Lower leg skin (tissue), 3 donors: Measurements from ENCODE around the gene KRT78.

ENCODE experiments used
- POLR2A ChIP-seq, 2 donors: fragments of 450-650 bp; IDR thresholded peaks; one replicate each; pipeline ENCODE4 v1.6.1; 2016 to 2017; ENCODE audit warnings: antibody characterized with exemption in 2 of 2, mild to moderate bottlenecking in 1 of 2, moderate library complexity in 1 of 2
- TF ChIP-seq, protein P1 (sequence below), 3 donors: fragments of 450-650 bp; IDR thresholded peaks; one replicate each; pipeline ENCODE4 v1.5.1; 2016; ENCODE audit warnings: antibody characterized with exemption in 3 of 3, mild to moderate bottlenecking in 3 of 3, moderate library complexity in 2 of 3

DNA sequence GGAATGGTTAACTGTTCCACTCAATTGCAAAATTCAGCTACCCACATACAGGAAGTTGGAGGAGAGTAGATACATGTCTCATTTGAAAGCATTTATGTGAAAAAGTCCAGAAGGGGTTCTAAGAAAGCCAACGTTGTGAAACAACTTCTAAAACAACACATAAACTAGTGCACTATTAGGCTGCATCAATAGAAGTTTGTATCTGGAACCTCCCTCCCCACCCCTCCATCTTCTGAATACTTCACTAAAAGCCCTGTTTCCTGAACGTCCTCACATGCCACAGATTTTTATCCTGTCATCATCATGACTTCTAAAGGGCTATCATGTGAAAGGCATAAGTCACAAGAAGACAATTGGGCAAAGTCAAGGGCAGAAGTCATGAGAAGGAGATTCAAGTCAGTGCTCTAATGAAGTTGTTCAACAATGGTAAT, 20.2 kb downstream of the KRT78 start:
- TF ChIP-seq, protein P1, sequence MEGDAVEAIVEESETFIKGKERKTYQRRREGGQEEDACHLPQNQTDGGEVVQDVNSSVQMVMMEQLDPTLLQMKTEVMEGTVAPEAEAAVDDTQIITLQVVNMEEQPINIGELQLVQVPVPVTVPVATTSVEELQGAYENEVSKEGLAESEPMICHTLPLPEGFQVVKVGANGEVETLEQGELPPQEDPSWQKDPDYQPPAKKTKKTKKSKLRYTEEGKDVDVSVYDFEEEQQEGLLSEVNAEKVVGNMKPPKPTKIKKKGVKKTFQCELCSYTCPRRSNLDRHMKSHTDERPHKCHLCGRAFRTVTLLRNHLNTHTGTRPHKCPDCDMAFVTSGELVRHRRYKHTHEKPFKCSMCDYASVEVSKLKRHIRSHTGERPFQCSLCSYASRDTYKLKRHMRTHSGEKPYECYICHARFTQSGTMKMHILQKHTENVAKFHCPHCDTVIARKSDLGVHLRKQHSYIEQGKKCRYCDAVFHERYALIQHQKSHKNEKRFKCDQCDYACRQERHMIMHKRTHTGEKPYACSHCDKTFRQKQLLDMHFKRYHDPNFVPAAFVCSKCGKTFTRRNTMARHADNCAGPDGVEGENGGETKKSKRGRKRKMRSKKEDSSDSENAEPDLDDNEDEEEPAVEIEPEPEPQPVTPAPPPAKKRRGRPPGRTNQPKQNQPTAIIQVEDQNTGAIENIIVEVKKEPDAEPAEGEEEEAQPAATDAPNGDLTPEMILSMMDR (IDR thresholded peaks at IDR 0.05): no peak
- TF ChIP-seq POLR2A (IDR thresholded peaks at IDR 0.05): no peak
